Activated T-helper 1 cell treated with anti-CD3 and anti-CD28 coated beads, Interleukin-12 subunit alpha, Interleukin-12 subunit beta, Interleukin-2, Interleukin-4 antibody, amounts not matched to agents 30 ng/mL and 10 ng/mL and 1 ng/mL, durations not matched to agents 14 hours and 24 hours and 36 hours (primary cell): Measurements from ENCODE around the gene GNAO1. TPM values are rescaled to one million over a fixed set of nuclear protein-coding genes. Genes with fewer than 3 reads are reported as not detected.

Source experiments
- DNase-seq: peaks from one replicate; pipeline ENCODE4 v3.0.0; 2021; ENCODE audit warnings: low spot score
- H3K27ac Mint-ChIP-seq: one replicate; pipeline ENCODE4 v1.8.0; 2021; ENCODE audit warnings: mild to moderate bottlenecking, mixed read lengths
- H3K27me3 Mint-ChIP-seq: one replicate; pipeline ENCODE4 v1.8.0; 2022; ENCODE audit warnings: mild to moderate bottlenecking, moderate library complexity, mixed read lengths; ENCODE audit not compliant: insufficient read depth
- H3K36me3 Mint-ChIP-seq: one replicate; pipeline ENCODE4 v1.8.0; 2021; ENCODE audit warnings: low read depth, mixed read lengths
- H3K4me1 Mint-ChIP-seq: one replicate; pipeline ENCODE4 v1.8.0; 2021; ENCODE audit warnings: low read depth, mixed read lengths
- H3K4me3 Mint-ChIP-seq: one replicate; pipeline ENCODE4 v1.8.0; 2021; ENCODE audit warnings: mild to moderate bottlenecking, moderate library complexity, mixed read lengths
- H3K9me3 Mint-ChIP-seq: one replicate; pipeline ENCODE4 v1.8.0; 2021; ENCODE audit warnings: mixed read lengths
- intact Hi-C: fragments of 100-400 bp; cut with micrococcal nuclease; formaldehyde crosslinking; loops from one replicate; pipeline ENCODE4 v1.15.1; 2024
- total RNA-seq: library from RNA; stranded (reverse); gene quantifications from 2 replicates; pipeline ENCODE4 v1.2.3, GENCODE V29; 2022

GNAO1 gene
- total RNA-seq, 1 donor from 2014 or later = 1.7 TPM

GRCh38 chr16:56332464-56333079, 141.3 kb downstream of the GNAO1 start:
- Mint-ChIP-seq H3K4me1 (no peaks in the 10 kb centered on the region), H3K27ac (no peak overlapping the region), H3K36me3 (no peaks in the 10 kb centered on the region), H3K4me3 (no peak overlapping the region), H3K27me3 (no peaks in the 10 kb centered on the region), H3K9me3 (no peaks in the 10 kb centered on the region)
- no peak for DNase-seq
- intact Hi-C loops = no loop called here

GRCh38 chr16:56334761-56335160, 143.5 kb downstream of the GNAO1 start:
- Mint-ChIP-seq H3K4me1 (no peaks in the 10 kb centered on the region), H3K36me3 (no peaks in the 10 kb centered on the region), H3K4me3 (no peak overlapping the region), H3K9me3 (no peaks in the 10 kb centered on the region), H3K27me3 (no peaks in the 10 kb centered on the region), H3K27ac (no peak overlapping the region)
- intact Hi-C loops = no loop called here
- no peak for DNase-seq

GRCh38 chr16:56336071-56336688, 144.9 kb downstream of the GNAO1 start:
- intact Hi-C loops = no loop called here
- DNase-seq = no peak
- H3K27me3 Mint-ChIP-seq = no peaks in the 10 kb centered on the region
- no peaks in the 10 kb centered on the region for H3K36me3 Mint-ChIP-seq
- H3K4me1 Mint-ChIP-seq = no peaks in the 10 kb centered on the region
- H3K4me3 Mint-ChIP-seq = no peak overlapping the region
- H3K27ac Mint-ChIP-seq = no peak overlapping the region
- no peaks in the 10 kb centered on the region for H3K9me3 Mint-ChIP-seq

GRCh38 chr16:56336711-56337110, 145.4 kb downstream of the GNAO1 start:
- no peaks in the 10 kb centered on the region for H3K4me1 Mint-ChIP-seq
- intact Hi-C loops = no loop called here
- H3K27ac Mint-ChIP-seq = no peak overlapping the region
- H3K9me3 Mint-ChIP-seq = no peaks in the 10 kb centered on the region
- no peaks in the 10 kb centered on the region for H3K36me3 Mint-ChIP-seq
- DNase-seq = no peak
- H3K27me3 Mint-ChIP-seq = no peaks in the 10 kb centered on the region
- H3K4me3 Mint-ChIP-seq = no peak overlapping the region

- Mint-ChIP-seq H3K27ac (no peak overlapping the region), H3K9me3 (no peaks in the 10 kb centered on the region), H3K36me3 (no peaks in the 10 kb centered on the region), H3K27me3 (no peaks in the 10 kb centered on the region), H3K4me3 (no peak overlapping the region), H3K4me1 (no peaks in the 10 kb centered on the region)
- no peak for DNase-seq
- intact Hi-C loops = no loop called here
Measured at GRCh38 chr16:56337131-56337857, 146.0 kb downstream of the GNAO1 start.

- no peak for DNase-seq
- intact Hi-C loops = no loop called here
- Mint-ChIP-seq H3K9me3 (no peaks in the 10 kb centered on the region), H3K4me3 (no peak overlapping the region), H3K36me3 (no peaks in the 10 kb centered on the region), H3K27me3 (no peaks in the 10 kb centered on the region), H3K27ac (no peak overlapping the region), H3K4me1 (no peaks in the 10 kb centered on the region)
Measured at GRCh38 chr16:56337858-56338325, 146.6 kb downstream of the GNAO1 start.

GRCh38 chr16:56338566-56339318, 147.5 kb downstream of the GNAO1 start:
- intact Hi-C loops = no loop called here
- no peaks in the 10 kb centered on the region for H3K36me3 Mint-ChIP-seq
- no peaks in the 10 kb centered on the region for H3K27me3 Mint-ChIP-seq
- no peak overlapping the region for H3K27ac Mint-ChIP-seq
- DNase-seq = no peak
- no peaks in the 10 kb centered on the region for H3K9me3 Mint-ChIP-seq
- H3K4me1 Mint-ChIP-seq = no peaks in the 10 kb centered on the region
- no peak overlapping the region for H3K4me3 Mint-ChIP-seq

GRCh38 chr16:56339431-56340195, 148.3 kb downstream of the GNAO1 start:
- intact Hi-C loops = no loop called here
- Mint-ChIP-seq H3K4me3 (no peak overlapping the region), H3K27ac (no peak overlapping the region), H3K9me3 (no peaks in the 10 kb centered on the region), H3K27me3 (no peaks in the 10 kb centered on the region), H3K36me3 (no peaks in the 10 kb centered on the region), H3K4me1 (no peaks in the 10 kb centered on the region)
- DNase-seq = no peak

- no peak overlapping the region for H3K27ac Mint-ChIP-seq
- no peaks in the 10 kb centered on the region for H3K9me3 Mint-ChIP-seq
- DNase-seq = no peak
- H3K4me1 Mint-ChIP-seq = no peaks in the 10 kb centered on the region
- H3K4me3 Mint-ChIP-seq = no peak overlapping the region
- intact Hi-C loops = no loop called here
- H3K36me3 Mint-ChIP-seq = no peaks in the 10 kb centered on the region
- H3K27me3 Mint-ChIP-seq = no peaks in the 10 kb centered on the region
Measured at GRCh38 chr16:56340416-56340815, 149.1 kb downstream of the GNAO1 start.

GRCh38 chr16:56340864-56341365, 149.6 kb downstream of the GNAO1 start:
- Mint-ChIP-seq H3K4me3 (no peak overlapping the region), H3K27me3 (no peaks in the 10 kb centered on the region), H3K9me3 (no peaks in the 10 kb centered on the region), H3K4me1 (no peaks in the 10 kb centered on the region), H3K36me3 (no peaks in the 10 kb centered on the region), H3K27ac (no peak overlapping the region)
- no peak for DNase-seq
- intact Hi-C loops = no loop called here

GRCh38 chr16:56341656-56342399, 150.5 kb downstream of the GNAO1 start:
- H3K27me3 Mint-ChIP-seq = peaks cover 2% of the 10 kb centered on the region
- H3K9me3 Mint-ChIP-seq = no peaks in the 10 kb centered on the region
- DNase-seq = no peak
- H3K4me1 Mint-ChIP-seq = no peaks in the 10 kb centered on the region
- no peak overlapping the region for H3K4me3 Mint-ChIP-seq
- H3K27ac Mint-ChIP-seq = no peak overlapping the region
- H3K36me3 Mint-ChIP-seq = no peaks in the 10 kb centered on the region
- intact Hi-C loops = no loop called here
